HL-60 (cell line): ENCODE results near the gene NR3C2.

ENCODE experiments used
- GABPA ChIP-seq: IDR thresholded peaks from 2 replicates; pipeline ENCODE4 v1.6.1; 2012; ENCODE audit warnings: low read depth
- POLR2AphosphoS5 ChIP-seq: IDR thresholded peaks from 2 replicates; pipeline ENCODE4 v1.6.1; 2012; ENCODE audit warnings: low read depth
- TF ChIP-seq, protein P1 (sequence below): IDR thresholded peaks from one replicate; pipeline ENCODE4 v1.5.1; 2011; ENCODE audit warnings: low read length, control low read depth, inconsistent platforms; ENCODE audit not compliant: insufficient read depth

DNA sequence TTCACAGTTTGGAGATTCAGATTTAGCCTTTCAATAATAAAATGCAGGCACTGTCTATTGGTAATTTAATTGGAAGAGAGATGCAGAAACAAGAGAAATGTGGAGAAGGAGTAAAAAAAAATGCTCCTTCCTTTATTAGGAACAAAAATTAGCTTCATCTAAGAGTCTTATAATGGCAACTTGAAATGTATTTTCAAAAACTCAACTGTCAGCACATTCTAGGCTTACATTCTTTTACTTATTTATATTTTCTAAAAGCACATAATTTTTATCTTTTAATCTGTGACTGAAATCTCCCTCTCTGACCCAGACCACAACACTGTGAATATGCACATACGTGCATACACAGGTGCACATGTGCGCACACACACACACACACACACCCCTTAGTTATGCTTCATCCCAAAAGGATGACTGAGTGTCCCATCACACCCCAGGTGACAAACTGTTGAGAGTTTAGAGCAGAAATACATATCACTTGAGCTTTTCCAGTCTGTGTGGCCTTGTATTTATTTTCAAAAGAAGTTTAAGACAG, 29.7 kb downstream of the NR3C2 start:
- TF ChIP-seq, protein P1, sequence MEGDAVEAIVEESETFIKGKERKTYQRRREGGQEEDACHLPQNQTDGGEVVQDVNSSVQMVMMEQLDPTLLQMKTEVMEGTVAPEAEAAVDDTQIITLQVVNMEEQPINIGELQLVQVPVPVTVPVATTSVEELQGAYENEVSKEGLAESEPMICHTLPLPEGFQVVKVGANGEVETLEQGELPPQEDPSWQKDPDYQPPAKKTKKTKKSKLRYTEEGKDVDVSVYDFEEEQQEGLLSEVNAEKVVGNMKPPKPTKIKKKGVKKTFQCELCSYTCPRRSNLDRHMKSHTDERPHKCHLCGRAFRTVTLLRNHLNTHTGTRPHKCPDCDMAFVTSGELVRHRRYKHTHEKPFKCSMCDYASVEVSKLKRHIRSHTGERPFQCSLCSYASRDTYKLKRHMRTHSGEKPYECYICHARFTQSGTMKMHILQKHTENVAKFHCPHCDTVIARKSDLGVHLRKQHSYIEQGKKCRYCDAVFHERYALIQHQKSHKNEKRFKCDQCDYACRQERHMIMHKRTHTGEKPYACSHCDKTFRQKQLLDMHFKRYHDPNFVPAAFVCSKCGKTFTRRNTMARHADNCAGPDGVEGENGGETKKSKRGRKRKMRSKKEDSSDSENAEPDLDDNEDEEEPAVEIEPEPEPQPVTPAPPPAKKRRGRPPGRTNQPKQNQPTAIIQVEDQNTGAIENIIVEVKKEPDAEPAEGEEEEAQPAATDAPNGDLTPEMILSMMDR, result no peak
- no peak for TF ChIP-seq POLR2AphosphoS5
- no peak for TF ChIP-seq GABPA
